CD4-positive, alpha-beta T cell treated with Interleukin-10 for 1 hour (primary cell): ENCODE measurements around the gene PLET1.
A peak's percentile ranks its signal among the peaks of the same experiment; 100 is the strongest.

Experiments
- DNase-seq: peaks from one replicate; pipeline ENCODE4 v3.0.0-alpha.2; 2020

The PLET1 gene

DNA sequence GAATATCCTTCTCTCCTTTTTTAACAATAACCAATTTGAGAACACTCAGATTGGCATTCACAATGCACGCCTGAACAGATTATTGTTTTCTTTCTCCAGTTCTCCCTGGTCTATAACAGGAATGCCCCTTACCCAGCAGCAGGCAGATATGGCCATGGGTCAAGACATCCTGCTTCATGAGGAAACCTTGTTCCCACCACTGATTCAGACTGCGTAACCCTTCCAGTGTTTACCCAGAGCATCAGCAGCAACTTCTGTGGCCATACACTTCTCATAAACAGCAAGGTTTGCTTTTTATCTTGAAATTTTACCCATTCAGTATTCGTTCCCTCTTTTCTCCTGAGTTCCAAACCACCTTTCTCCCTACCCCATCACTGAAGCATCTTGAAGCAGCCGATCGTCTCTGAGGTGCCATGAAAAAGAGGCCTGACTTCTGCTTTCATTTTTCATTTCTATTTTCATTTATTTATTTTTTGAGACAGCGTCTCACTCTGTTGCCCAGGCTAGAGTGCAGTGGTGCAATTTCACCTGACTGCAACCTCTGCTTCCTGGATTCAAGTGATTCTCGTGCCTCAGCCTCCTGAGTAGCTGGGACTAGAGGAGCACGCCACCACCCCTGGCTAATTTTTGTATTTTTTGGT, 24.8 kb downstream of the PLET1 start:
- no peak for DNase-seq

- no peak for DNase-seq
Observed at GRCh38 chr11:112231952-112232351, 28.7 kb downstream of the PLET1 start.

GRCh38 chr11:112229746-112230433, 30.8 kb downstream of the PLET1 start:
- DNase-seq, result no peak

GRCh38 chr11:112229159-112229558, 31.5 kb downstream of the PLET1 start:
- DNase-seq, result no peak

DNA sequence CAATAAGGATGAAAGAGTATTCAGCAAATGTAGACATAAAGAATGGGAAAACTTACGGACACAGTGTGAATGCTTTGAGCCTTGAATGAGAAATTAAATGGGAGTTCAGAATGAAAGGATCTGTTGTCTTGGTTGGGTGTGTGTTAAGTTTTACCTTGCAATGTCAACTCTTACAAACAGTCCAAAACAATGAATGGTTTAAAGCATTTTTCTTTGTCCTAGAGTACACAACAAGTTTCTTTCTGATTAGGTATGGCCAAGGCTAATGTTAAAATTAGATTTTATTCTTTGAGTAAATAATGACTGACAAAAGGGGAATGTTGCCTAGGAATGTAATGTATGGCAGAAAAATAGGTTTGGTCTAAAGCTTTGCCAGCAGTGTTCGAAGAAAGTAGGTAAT, 32.0 kb downstream of the PLET1 start:
- DNase-seq, result no peak

DNA sequence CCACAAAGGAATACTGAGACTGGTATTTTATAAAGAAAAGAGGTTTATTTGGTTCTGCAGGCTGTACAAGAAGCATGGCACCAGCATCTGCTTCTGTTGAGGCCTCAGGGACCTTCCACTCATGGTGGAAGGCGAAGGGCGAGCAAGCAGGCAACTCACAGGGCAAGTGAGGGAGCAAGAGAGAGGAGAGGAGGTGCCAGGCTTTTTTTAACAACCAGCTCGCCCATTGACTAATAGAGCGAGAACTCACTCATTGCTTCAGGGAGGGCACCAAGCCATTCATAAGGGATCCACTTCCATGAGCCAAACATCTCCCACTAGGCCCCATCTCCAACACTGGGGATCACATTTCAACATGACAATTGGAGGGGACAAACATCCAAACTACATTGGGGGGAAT, 33.2 kb downstream of the PLET1 start:
- DNase-seq, result no peak

- no peak for DNase-seq
Observed at GRCh38 chr11:112226831-112227401, 33.7 kb downstream of the PLET1 start.

GRCh38 chr11:112226062-112226830, 34.4 kb downstream of the PLET1 start, which contains the start of gene PTS:
Gene PTS (plus strand): TSS chr11:112226428. CDS start chr11:112226444, 16 bp downstream.
- peak; percentile 87 for DNase-seq

GRCh38 chr11:112225753-112226061, 35.0 kb downstream of the PLET1 start:
- no peak for DNase-seq

DNA sequence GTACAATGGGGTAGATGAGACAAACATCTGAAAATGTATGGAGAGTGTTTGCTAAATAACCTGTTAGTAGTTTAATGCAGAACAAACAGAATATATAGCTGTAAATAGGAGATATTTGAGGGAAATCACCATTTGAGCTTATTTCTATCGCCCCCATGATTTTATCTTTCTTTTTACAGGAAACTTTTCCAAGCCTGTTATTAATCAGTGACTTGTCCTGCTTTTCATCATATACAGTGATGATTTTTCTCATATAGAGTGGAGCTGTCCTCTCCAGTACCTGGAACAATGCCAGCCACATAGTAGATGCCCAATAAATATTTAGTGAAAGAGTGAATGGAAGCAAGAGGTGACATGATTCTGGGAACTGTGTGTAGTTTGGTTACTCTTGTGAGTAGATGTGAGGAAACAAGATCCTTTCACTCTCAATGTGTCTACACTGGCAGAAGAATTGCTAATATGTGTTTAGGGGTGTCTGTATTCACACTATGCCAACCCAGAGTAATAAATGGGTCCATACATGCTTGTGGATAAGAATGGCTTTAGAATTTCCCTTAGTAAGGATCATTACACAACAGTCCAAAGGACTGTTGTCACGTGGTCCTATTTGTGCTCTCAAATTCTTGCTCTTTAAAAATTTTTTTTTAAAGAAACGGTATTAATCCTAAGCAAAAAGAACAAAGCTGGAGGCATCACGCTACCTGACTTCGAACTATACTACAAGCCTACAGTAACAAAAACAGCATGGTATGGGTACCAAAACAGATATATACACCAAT, 36.7 kb downstream of the PLET1 start:
- no peak for DNase-seq

GRCh38 chr11:112223121-112223520, 37.5 kb downstream of the PLET1 start:
- DNase-seq, result no peak

DNA sequence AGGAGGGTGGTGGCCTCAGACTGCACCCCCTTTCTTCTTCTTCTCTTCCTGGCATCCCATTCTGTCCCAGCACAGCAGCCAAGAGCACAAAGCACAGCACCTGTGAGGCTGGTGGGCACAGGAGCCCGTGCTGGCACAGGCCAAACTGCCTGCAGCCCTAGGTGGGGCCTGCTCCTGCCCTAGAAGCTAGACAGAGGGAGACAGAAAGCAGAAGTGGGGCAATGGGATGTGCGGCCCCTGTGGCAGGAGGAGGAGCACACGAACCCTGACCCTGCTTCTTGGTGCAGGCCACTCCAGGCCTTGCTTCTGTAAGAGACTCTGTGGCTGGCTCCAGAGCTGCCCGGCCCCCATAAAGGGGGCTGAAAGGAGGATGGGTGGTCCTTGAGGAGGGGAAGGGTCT, 38.4 kb downstream of the PLET1 start:
- no peak for DNase-seq

GRCh38 chr11:112221274-112221835, 39.3 kb downstream of the PLET1 start:
- no peak for DNase-seq

DNA sequence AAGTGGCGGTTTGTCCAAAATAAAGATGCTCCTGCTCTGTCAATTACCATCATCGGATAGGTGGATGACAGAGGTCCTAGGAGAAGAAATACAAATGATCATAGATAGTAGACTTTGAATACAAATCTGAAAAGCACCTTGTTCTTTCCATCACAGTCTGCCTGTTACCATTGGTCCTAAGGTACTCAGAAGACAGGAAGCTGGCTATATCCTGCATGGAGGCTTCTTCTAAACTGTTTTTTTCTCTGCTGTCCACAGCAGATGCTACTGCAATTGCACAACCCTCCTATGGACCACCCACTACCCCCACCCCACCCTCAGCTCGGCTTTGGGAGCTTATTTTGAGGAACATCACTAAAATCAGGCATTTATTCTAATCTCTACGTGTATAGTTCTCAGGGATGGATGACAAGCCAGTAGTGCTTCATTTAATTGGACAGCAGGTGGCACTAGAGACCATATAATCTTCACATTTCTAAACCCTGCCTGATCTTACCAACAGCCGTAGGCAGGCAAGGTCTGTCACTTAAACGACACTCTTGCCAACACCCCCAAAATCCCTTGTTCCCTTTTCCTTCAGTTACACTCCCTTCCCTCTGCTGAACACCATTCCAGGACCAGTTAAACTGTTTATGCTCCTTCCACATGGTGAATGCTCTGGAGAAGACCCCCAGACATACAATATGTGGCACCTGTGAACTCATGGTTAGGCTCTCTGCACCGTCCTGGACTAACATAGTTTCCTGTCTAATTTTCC, 41.0 kb downstream of the PLET1 start:
- DNase-seq, result peak; percentile 82

DNA sequence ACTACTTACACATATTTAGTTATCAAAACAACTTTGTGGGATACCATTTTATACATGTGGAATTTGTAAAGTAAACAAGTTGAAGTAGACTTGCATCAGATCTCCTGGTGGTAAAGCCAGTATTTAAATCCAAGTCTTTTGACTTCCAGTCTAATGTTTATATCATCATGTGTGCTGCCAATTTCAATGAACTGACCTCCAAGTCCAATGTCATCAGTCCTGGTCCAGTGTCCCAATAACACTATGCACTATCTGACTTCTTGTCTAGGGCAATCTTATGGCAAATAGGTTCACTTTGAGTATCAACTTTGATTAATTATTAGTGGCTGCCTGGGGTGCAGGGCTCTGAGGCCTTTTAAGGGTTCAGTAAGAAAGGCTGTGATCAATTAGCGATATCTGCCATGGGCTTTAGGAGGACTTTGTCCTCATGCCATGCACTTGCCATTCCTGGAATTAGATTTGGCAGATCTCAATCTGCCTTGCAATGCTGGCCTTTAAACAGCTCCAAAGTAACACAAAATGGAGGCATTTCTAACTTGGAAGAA, 44.0 kb downstream of the PLET1 start:
- no peak for DNase-seq

DNA sequence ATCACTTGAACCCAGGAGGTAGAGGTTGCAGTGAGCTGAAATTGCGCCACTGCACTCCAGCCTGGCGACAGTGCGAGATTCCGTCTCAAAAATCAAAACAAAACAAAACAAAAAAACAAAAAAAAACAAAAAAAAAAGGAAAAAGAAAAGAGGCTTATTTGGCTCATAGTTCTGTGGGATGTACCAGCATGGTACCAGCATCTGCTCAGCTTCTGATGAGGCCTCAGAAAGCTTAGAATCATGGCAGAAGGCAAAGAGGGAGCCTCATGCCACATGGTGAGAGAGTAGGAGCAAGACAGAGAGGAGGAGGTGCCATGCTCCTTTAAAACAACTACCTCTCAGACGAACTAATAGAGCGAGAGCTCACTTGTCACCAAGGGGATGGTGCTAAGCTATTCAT, 45.0 kb downstream of the PLET1 start:
- no peak for DNase-seq

GRCh38 chr11:112213753-112214152, 46.9 kb downstream of the PLET1 start:
- no peak for DNase-seq

DNA sequence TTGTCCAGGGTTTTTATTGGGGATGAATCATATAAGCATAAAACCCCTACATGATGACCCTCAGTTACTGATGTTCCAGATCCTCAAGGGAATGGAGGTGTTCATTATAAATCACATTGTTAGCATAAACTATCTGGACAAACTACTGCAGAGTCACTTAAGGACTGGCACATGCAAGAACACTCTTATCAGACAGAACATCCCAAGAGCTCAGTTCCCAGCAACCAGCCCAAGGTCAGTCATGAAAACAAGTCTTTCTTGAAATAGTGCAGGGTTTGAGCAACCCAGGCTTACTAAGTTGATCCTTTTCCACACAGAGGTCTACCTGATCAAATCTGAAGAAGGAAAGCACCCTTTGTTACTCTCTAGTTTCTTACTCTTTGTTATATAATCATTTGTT, 48.0 kb downstream of the PLET1 start:
- no peak for DNase-seq

DNA sequence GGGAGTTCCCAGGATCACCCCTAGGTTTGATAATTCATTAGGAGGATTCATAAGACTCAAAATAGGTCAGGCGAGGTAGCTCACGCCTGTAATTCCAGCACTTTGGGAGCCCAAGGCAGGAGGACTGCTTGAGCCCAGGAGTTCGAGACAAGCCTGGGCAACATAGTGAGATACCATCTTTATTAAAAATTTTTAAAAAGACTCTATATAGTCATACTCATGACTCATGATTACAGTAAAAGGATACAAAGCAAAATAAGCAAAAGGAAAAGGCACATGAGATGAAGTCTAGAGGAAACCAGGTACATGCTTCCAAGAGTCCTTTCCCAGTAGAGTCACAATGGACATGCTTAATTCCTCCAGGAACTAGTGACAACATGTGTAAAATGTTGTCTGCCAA, 48.4 kb downstream of the PLET1 start:
- no peak for DNase-seq

GRCh38 chr11:112211536-112211935, 49.1 kb downstream of the PLET1 start:
- DNase-seq, result no peak

DNA sequence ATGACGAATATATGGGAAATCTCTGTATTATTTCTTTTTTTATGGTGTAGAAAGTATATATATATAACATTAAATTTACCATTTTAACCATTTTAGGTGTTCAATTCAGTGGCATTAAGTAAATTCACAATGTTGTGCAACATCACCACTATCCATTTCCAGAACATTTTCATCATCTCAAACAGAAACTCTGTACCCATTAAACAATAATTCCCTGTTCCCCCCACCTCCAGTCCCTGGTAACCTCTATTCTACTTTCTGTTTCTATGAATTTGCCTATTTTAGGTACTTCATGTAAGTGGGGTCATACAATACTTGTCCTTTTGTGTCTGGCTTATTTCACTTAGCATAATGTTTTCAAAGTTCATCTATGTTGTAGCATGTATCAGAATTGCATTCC, 49.8 kb downstream of the PLET1 start:
- DNase-seq, result no peak

DNA sequence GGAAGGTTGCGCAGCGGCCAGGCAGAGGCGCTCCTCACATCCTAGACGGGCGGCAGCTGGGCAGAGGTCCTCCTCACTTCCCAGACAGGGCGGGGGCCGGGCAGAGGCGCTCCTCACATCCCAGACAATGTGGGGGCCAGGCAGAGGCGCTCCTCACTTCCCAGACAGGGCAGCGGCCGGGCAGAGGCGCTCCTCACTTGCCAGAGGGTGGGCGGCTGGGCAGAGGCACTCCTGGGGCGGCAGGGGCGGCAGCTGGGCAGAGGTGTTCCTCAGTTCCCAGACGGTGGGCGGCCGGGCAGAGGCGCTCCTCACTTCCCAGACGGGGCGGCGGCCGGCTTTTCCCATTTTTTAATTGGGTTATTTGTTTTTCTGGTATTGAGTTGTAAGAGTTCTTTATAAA, 54.6 kb downstream of the PLET1 start:
- DNase-seq, result no peak
